Hair follicular keratinocyte (primary cell): ENCODE data around the gene ACTG1. TPM values are rescaled to one million over a fixed set of nuclear protein-coding genes. Genes with fewer than 3 reads are reported as not detected.

Experiments
- total RNA-seq: library from RNA; depleted of rRNA; stranded (reverse); fragments of >200 nt; gene quantifications from 2 replicates; pipeline ENCODE4 v1.2.3, GENCODE V29; 2015

Gene ACTG1
- 5,856 and 6,691 TPM in 2 replicates for total RNA-seq

DNA sequence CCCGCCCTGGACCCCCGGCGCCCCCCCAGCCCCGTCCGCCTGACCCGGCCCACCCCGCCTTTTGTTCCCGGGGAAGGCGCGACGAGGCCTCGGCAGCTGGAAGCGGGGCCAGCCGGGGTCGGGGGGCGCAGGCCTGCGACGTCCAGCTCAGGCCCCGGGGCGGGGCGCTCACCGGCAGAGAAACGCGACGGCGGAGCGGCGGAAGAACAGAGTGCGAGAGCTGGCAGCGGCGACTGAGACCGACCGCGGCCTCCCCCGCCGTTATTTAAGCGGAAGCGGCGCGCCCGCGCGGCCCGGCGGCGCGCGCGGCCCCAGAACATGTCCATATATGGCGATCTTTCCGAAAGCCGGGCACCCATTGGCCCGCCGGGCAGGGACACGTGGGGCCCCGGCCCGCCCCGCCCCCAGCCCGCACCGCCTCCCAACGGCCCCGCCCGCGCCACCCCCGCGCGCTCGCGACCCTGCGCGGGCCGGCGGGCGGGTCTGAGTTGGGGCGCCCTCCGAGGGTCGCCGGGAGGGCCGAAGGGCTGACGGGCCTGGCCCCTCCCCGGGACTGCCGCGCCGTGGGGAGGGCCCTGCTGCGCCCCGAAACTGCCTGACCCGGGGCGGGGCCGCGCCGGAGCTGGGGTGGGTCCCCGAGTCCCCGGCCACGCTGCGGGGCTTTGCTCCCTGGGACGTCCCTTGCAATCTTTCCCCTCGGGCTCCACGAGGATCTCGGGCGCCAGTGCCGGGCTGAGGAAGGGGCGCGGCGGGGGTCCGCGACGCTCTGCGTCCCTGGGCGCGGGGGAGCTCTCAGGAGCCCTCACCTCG lies at the start of gene ACTG1:
Gene ACTG1, minus strand, starts transcription at position 238 of the 810 bp plus-strand sequence. CDS start 445 bp downstream, outside the sequence.

DNA sequence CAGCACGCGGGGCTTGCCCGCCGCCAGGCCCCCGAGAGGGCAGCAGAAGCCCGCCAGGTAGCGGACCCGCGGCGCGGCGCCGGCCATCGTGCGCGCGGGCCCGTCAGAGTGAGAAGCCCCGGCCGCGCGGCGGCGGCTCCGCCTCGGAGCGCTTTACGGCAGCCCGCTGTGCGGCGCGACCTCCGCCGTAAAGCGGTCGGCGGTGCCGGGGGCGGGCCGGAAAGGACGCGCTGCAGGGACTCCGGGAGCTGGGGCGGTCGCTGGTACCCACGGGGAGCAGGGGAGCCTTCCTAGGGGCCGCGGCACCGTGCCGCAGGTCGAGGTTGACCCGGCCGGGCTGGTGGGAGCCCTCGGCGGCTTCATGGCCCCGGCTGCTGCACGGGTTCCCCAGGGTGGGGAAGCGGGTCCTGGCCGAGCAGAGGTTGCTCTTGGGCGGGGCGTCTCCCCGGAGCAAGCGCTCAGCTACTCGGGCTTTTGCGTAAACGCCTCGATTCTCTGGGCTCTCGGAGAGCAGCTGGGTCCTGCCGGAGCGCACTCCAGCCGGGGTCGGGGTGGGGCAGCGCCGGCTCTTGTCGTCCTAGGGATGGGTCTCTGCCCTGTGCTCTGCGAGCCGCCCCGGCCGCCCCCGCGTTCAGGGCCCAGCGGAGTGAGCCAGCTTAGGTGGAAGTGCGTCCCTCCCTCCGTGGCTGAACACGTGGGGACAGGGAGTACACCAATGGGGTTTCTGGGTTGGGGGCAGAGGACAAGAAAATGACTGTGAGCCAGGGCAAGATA lies 39.8 kb upstream of the ACTG1 start, which contains the start of gene FAAP100:
Gene FAAP100, minus strand, starts transcription at position 110 of the 774 bp plus-strand sequence. Its CDS starts 23 bp downstream, at position 87.

DNA sequence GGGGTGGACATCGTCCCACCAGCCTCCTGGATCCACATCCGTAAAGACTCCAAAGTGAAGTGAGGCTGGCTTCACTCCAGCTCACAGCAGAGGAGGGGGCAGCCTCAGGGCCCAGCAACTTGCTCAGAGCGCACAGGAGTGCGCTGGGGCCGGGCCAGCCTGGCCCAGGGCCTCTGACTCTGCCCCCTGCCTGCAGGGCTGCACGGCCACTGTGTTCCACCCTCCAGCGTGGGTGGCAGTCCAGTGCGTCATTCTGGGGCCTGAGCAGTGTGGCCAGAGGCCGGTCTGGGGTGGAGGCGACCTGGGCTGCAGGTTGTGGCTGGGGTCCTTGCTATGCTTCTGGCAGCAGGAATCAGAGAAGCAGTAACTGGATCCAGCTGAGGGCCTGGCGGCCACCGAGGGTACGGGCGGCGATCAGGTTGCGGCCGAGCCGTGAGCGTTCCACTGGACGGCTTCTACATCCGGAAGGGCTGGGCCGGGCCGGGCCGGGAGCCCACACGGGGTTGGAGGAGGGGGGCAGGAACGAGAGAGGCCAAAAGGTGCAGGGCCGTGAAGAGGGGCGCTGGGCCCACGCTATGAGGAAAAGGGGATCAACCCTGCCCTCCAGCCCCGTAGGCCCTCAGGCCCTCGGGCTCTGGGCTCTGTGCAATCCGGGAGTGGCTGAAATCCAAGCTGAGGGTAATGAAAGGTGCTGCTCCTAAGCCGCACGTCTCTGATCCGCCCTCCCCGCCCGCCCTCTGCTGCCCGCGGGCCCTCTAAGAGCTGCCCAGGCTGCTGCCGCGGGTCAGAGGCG lies 15.2 kb upstream of the ACTG1 start, which contains the start of gene FSCN2:
Gene FSCN2, plus strand, starts transcription at position 787 of the 793 bp plus-strand sequence. CDS start 155 bp downstream, outside the sequence.

Other genes with a start within 250 kb of the ACTG1 start
- 41.1 and 50.4 TPM in 2 replicates for gene SLC38A10, start 217.5 kb downstream of the ACTG1 start, total RNA-seq
- gene BAHCC1, start 117.3 kb downstream of the ACTG1 start, total RNA-seq: 1.8 and 4.0 TPM in 2 replicates
- not detected in 2 replicates for gene FSCN2, start 15.6 kb upstream of the ACTG1 start, total RNA-seq
- gene FAAP100, start 39.6 kb upstream of the ACTG1 start, total RNA-seq: 30.0 and 30.6 TPM in 2 replicates
- 44.7 and 53.7 TPM in 2 replicates for gene NPLOC4, start 124.3 kb upstream of the ACTG1 start, total RNA-seq
- 0.49 TPM in 1 of 2 replicates, not detected in the other for gene TSPAN10, start 124.4 kb upstream of the ACTG1 start, total RNA-seq
- not detected in 2 replicates for gene PDE6G, start 143.7 kb upstream of the ACTG1 start, total RNA-seq
- gene OXLD1, start 153.8 kb upstream of the ACTG1 start, total RNA-seq: 30.6 and 34.2 TPM in 2 replicates
- gene CCDC137, start 153.9 kb upstream of the ACTG1 start, total RNA-seq: 11.0 and 18.8 TPM in 2 replicates
- gene ARL16, start 171.0 kb upstream of the ACTG1 start, total RNA-seq: 23.4 and 29.4 TPM in 2 replicates
- 85.4 and 99.3 TPM in 2 replicates for gene HGS, start 171.2 kb upstream of the ACTG1 start, total RNA-seq
- gene MRPL12, start 190.6 kb upstream of the ACTG1 start, total RNA-seq: 82.5 and 175 TPM in 2 replicates
- gene SLC25A10, start 199.5 kb upstream of the ACTG1 start, total RNA-seq: 13.2 and 39.5 TPM in 2 replicates